AML-193 (cell line): ENCODE measurements around the gene FSTL4.
A peak's percentile ranks its signal among the peaks of the same experiment; 100 is the strongest.

Source experiments
- DNase-seq, 2 experiments: peaks; one replicate each; lab custom pipeline; 2025; lab: John Stamatoyannopoulos, UW

The FSTL4 gene

GRCh38 chr5:133241179-133242092, 370.9 kb downstream of the FSTL4 start:
- peak; percentile 15 to 47 for DNase-seq

- no peak for DNase-seq
These were observed 371.8 kb downstream of the FSTL4 start for GRCh38 chr5:133240425-133241091.

- no peak for DNase-seq
These were observed 373.7 kb downstream of the FSTL4 start for GRCh38 chr5:133238426-133239205.

- DNase-seq, result no peak
These were observed 375.4 kb downstream of the FSTL4 start for GRCh38 chr5:133236976-133237375.

DNA sequence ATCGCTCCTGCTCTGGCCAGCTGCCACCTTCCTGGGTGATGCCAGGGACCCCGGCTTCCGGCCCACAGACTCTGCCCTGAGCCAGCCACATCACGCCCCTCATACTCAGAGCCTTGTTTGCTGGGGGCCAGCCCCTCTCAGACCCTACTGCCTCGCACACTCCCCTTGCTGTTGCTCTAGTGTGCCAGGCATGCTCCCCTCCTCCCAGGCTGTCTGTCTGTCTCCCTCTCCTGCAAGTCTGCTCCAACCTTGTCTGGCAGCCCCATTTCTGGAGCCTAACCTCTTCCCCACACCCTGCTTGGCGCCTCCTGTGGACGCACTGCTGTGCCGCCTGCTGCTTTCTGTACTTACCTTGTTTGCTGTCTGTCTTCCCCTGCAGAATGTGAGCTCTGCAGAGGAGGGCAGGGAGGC, 375.8 kb downstream of the FSTL4 start:
- no peak for DNase-seq

DNA sequence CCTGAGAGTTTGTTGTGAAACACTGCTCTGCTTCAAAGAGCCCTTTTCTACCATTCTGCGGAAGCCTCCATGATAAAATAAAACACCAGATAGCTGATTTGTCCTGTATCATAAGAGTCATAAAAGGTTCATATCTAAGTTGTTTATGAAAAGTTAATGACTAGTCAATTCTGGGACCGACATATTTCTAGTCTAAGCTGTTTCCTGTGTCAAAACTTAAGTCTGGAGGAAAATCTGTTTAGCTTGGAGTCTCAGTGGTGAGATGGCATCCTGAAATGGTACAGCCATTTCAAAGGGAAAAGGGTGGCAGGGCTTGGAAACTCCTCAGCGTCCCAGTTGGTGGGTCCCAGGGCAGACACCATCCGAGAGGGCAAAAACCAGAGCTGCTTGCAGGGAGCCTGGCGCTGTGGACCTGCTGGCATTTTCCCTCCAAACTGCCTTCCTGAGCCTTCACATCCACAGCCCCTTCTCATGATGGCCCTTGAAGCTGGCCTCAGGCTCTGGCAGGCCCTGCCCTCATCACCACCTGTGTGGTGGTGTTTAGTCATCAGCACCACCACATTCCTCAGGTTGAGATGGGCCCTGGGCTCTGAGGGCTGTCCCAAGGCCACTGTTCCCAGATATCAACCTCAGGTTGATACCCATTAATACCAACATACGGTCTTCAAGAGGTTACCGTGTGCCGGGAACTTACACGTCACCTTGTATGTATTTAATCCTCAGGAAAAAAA, 376.5 kb downstream of the FSTL4 start:
- DNase-seq, result no peak

- no peak for DNase-seq
These were observed 377.4 kb downstream of the FSTL4 start for GRCh38 chr5:133234911-133235310.

- DNase-seq, result no peak
These were observed 378.1 kb downstream of the FSTL4 start for GRCh38 chr5:133234273-133234672.

DNA sequence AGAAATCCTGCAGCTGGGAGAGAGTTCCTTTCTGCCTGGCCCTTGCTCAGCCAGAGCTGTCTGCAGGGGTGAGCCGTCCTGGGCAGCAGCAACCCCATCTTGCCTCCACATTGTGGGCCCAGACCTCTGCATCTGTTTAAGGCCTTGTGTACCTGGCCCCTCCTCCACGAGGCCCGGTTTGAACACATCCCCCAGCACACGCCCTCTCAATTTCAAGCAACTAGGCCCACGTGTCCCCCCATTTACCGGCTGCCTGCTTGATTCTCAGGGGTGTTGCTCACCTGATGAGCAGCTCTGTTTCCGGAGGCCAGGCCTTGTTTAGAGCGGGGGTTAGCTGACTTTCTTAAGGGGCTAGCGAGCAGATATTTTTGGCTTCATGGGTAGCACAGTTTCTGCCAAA, 378.7 kb downstream of the FSTL4 start:
- DNase-seq, result no peak

DNA sequence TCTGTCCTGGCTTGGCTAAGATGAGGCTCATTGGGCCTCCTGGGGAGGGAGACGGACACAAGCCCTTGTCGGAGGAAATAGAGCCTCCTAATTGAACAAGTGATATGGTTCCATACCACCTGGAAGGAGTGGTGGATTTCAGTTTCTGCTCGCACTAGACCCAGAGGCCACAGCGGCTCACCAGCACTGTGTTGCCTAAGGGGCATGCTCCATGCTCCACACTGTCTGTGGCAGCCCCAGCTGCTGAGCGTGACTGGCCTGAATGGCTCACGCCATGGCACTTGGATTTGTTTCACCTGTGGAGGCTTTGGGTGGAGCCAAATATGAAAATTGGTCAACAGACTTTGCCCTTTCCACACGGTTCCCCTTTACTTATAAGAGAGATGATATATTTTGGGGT, 379.4 kb downstream of the FSTL4 start:
- no peak for DNase-seq

GRCh38 chr5:133232435-133232834, 379.9 kb downstream of the FSTL4 start:
- DNase-seq, result no peak

DNA sequence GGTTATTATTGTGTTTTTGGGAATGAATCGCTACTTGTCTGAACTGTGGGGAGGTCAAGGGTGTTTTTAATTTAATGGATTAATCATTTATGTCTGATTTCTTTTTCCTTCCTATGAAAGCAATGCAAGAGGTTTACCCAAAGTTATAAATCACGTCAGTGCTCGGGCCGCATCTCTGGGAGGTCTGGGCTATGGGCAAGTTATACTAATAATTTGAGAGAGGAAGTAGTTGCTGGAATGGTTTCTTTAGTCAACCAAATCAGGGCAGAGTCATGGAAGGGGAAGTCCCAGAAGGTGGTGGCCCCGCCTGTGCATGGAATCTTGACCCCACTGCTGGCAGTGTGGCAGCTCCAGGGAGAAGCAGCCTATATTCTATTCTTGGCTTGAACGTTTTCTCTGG, 380.3 kb downstream of the FSTL4 start:
- no peak for DNase-seq

- DNase-seq, result no peak
These were observed 381.3 kb downstream of the FSTL4 start for GRCh38 chr5:133230823-133231578.

DNA sequence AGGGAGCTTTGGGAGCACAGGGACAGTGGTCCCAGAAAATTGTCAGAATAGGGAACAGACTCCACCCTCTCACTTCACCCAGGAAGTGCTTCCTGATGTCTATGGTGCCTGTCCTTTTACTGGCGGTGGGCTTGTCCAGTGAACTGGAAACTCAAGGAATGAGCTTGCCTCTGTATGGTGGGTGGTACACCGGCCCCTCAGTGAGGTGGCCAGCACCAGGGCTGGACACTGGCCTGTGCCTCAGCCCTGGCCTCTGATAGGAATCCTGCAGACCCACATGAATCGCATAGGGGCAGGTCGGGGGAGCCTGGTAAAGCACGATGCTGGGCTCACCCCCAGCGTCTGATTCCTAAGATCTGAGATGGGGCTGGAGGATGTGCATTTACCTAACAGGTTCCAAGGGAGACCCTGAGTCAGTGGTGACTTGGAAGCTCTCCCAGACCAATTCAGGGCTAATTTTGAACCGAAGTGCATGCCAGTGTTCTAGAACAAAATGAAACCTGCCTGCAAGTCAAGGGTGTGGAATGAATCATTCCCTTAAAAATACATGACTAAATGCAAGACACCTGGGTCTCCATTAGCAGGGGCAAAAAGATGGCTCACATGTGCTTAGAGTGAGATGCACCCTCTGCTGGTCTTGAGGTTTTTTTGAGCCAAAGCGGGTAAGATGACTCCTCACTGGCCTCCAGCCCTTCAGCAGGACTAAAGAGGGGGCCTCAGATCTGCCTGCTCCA, 382.2 kb downstream of the FSTL4 start:
- no peak for DNase-seq

DNA sequence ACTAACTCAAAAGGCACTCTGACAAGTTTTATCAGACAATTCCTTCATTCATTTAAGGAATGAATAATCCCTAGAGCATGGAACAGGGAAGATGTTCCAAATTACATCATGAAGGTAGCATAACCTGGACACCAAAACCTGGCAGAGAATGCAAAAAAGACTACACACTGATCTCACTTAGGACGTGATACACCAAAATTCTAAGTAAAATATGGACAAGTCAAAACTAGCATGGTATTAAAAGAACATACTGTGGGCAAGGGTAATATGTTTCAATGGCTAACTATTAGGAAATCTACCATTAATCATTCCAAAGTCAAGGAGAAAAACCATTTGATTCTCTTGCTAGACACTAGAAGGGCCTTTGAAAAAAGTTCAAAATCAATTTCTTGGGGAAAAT, 384.0 kb downstream of the FSTL4 start:
- DNase-seq, result no peak

- DNase-seq, result no peak
These were observed 384.4 kb downstream of the FSTL4 start for GRCh38 chr5:133227897-133228296.

- no peak for DNase-seq
These were observed 385.3 kb downstream of the FSTL4 start for GRCh38 chr5:133227082-133227481.

DNA sequence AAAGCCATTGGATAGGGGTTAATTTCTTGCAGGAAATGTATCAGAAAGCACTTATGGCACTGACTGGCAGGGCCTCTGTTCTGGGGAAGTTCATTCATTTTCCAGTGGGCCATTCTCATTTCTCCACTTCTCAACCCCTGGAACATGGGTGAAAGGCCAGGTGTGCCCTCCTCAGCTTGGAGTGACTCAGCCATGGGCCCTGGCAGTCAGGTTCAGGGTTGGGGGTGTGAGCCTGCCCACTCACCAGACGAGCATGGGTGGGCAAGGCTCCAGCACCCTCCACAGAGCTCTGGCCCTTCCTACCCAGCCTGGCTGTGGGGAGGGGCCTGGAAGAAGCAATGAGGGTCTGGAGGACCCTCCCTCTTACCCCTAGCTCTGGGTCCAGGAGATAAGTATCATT, 386.2 kb downstream of the FSTL4 start:
- DNase-seq, result no peak

- no peak for DNase-seq
These were observed 386.6 kb downstream of the FSTL4 start for GRCh38 chr5:133225671-133226152.

- no peak for DNase-seq
These were observed 389.4 kb downstream of the FSTL4 start for GRCh38 chr5:133222979-133223378.
